Neural cell (in vitro differentiated cells): ENCODE data around the gene MEGF11.

ENCODE experiments used
- CTCF ChIP-seq: fragments of 450-650 bp; IDR thresholded peaks from 2 replicates; pipeline ENCODE4 v1.5.1; 2014; ENCODE audit warnings: antibody characterized with exemption, mild to moderate bottlenecking, moderate library complexity; ENCODE audit not compliant: poor library complexity, severe bottlenecking
- POLR2AphosphoS5 ChIP-seq: IDR thresholded peaks from 2 replicates; pipeline ENCODE4 v1.6.1; 2012
- RAD21 ChIP-seq: fragments of 450-650 bp; conservative IDR thresholded peaks from 2 replicates; pipeline ENCODE4 v1.6.1; 2014; ENCODE audit warnings: antibody characterized with exemption, mild to moderate bottlenecking, moderate library complexity
- REST ChIP-seq: IDR thresholded peaks from 2 replicates; pipeline ENCODE4 v1.6.1; 2012; ENCODE audit warnings: borderline replicate concordance
- SMC3 ChIP-seq: fragments of 450-650 bp; conservative IDR thresholded peaks from 2 replicates; pipeline ENCODE4 v1.6.1; 2014; ENCODE audit warnings: antibody characterized with exemption, mild to moderate bottlenecking, moderate library complexity; ENCODE audit not compliant: poor library complexity

- no peak for TF ChIP-seq CTCF
- no peak for TF ChIP-seq POLR2AphosphoS5
- no peak for TF ChIP-seq REST
- TF ChIP-seq SMC3, result no peak
- no peak for TF ChIP-seq RAD21
These were observed 405.6 kb downstream of the MEGF11 start for GRCh38 chr15:65847989-65848388.
